HAP-1 (cell line): ENCODE data around the gene ATXN1.
"Not testable (repeated sequence)": the region's sequence is repeated elsewhere in the genome, so short reads cannot be mapped to it uniquely, and the experiment has no call there.

Source experiments
- DNase-seq, 2 experiments: peaks; one replicate each; pipeline ENCODE4 v3.0.0-alpha.2; 2016 to 2020; ENCODE audit warnings: low spot score in 2 of 2
- H3K27me3 ChIP-seq: fragments of 250-450 bp; sonication (Bioruptor Pico); 2 replicates; pipeline ENCODE4 v1.5.1; 2020; ENCODE audit warnings: low read depth, mild to moderate bottlenecking, moderate library complexity
- H3K36me3 ChIP-seq: fragments of 250-450 bp; sonication (Bioruptor Pico); replicated peaks from 2 replicates; pipeline ENCODE4 v1.5.1; 2020; ENCODE audit warnings: mild to moderate bottlenecking
- H3K4me1 ChIP-seq: fragments of 250-450 bp; sonication (Bioruptor Pico); 2 replicates; pipeline ENCODE4 v1.5.1; 2020; ENCODE audit warnings: mild to moderate bottlenecking
- H3K4me3 ChIP-seq: fragments of 250-450 bp; sonication (Bioruptor Pico); 2 replicates; pipeline ENCODE4 v1.5.1; 2020; ENCODE audit warnings: mild to moderate bottlenecking, moderate library complexity
- H3K9me3 ChIP-seq: fragments of 250-450 bp; sonication (Bioruptor Pico); 2 replicates; pipeline ENCODE4 v1.5.1; 2020; ENCODE audit warnings: mild to moderate bottlenecking, moderate library complexity
- in situ Hi-C: fragments of 300-500 bp; cut with MboI; formaldehyde crosslinking; loops from 3 replicates; pipeline ENCODE4 v1.14.3; 2020; ENCODE audit warnings: low sequenced_read_pairs, inconsistent platforms, mixed read lengths

Gene ATXN1

GRCh38 chr6:16637635-16638034 is 123.6 kb downstream of the ATXN1 start:
- Histone ChIP-seq H3K27me3 (no peaks in the 10 kb centered on the region), H3K4me3 (no peak overlapping the region), H3K4me1 (0 out of 2 replicates have a peak, but pooled peaks cover 2% of the 10 kb centered on the region), H3K9me3 (no peaks in the 10 kb centered on the region), H3K36me3 (no peaks in the 10 kb centered on the region)
- no peak for DNase-seq
- in situ Hi-C loops: no loop called here

- no peaks in the 10 kb centered on the region for H3K36me3 ChIP-seq
- H3K27me3 ChIP-seq: no peaks in the 10 kb centered on the region
- H3K9me3 ChIP-seq: no peaks in the 10 kb centered on the region
- no peak for DNase-seq
- 0 out of 2 replicates have a peak, but pooled peaks cover 2% of the 10 kb centered on the region for H3K4me1 ChIP-seq
- no peak overlapping the region for H3K4me3 ChIP-seq
- in situ Hi-C loops: no loop called here
These were observed 125.3 kb downstream of the ATXN1 start for GRCh38 chr6:16635810-16636602.

GRCh38 chr6:16635291-16635809 is 125.9 kb downstream of the ATXN1 start:
- Histone ChIP-seq H3K4me3 (no peak overlapping the region), H3K36me3 (no peaks in the 10 kb centered on the region), H3K4me1 (no peaks in the 10 kb centered on the region), H3K9me3 (no peaks in the 10 kb centered on the region), H3K27me3 (no peaks in the 10 kb centered on the region)
- in situ Hi-C loops: no loop called here
- no peak for DNase-seq

- Histone ChIP-seq H3K4me1 (no peaks in the 10 kb centered on the region), H3K27me3 (no peaks in the 10 kb centered on the region), H3K36me3 (no peaks in the 10 kb centered on the region), H3K9me3 (no peaks in the 10 kb centered on the region), H3K4me3 (no peak overlapping the region)
- no peak for DNase-seq
- in situ Hi-C loops: no loop called here
These were observed 126.4 kb downstream of the ATXN1 start for GRCh38 chr6:16634855-16635254.

GRCh38 chr6:16633961-16634360 is 127.3 kb downstream of the ATXN1 start:
- Histone ChIP-seq H3K4me3 (no peak overlapping the region), H3K27me3 (no peaks in the 10 kb centered on the region), H3K36me3 (no peaks in the 10 kb centered on the region), H3K4me1 (no peaks in the 10 kb centered on the region), H3K9me3 (no peaks in the 10 kb centered on the region)
- in situ Hi-C loops: no loop called here
- peak in 1 of 2 experiments; percentile 7 for DNase-seq

- Histone ChIP-seq H3K9me3 (no peaks in the 10 kb centered on the region), H3K4me3 (no peak overlapping the region)
- in situ Hi-C loops: no loop called here
These were observed 127.8 kb downstream of the ATXN1 start for GRCh38 chr6:16633465-16633864.

GRCh38 chr6:16632101-16632500 is 129.2 kb downstream of the ATXN1 start:
- no peak overlapping the region for H3K4me3 ChIP-seq

More at GRCh38 chr6:16633465-16633864, 127.8 kb downstream of the ATXN1 start:
- Histone ChIP-seq H3K4me1 (no peaks in the 10 kb centered on the region), H3K27me3 (no peaks in the 10 kb centered on the region), H3K36me3 (no peaks in the 10 kb centered on the region)
- DNase-seq: no peak

GRCh38 chr6:16630026-16630643 is 131.1 kb downstream of the ATXN1 start:
- in situ Hi-C loops: no loop called here
- Histone ChIP-seq H3K4me1 (no peaks in the 10 kb centered on the region), H3K4me3 (no peak overlapping the region), H3K36me3 (no peaks in the 10 kb centered on the region), H3K9me3 (no peaks in the 10 kb centered on the region), H3K27me3 (no peaks in the 10 kb centered on the region)
- no peak for DNase-seq

More at GRCh38 chr6:16632101-16632500, 129.2 kb downstream of the ATXN1 start:
- in situ Hi-C loops: no loop called here
- no peaks in the 10 kb centered on the region for H3K4me1 ChIP-seq
- DNase-seq: no peak
- H3K9me3 ChIP-seq: no peaks in the 10 kb centered on the region
- no peaks in the 10 kb centered on the region for H3K36me3 ChIP-seq
- no peaks in the 10 kb centered on the region for H3K27me3 ChIP-seq

GRCh38 chr6:16628580-16628979 is 132.7 kb downstream of the ATXN1 start:
- H3K4me1 ChIP-seq, DNase-seq, H3K4me3 ChIP-seq, H3K9me3 ChIP-seq, H3K36me3 ChIP-seq, H3K27me3 ChIP-seq, in situ Hi-C loops: not testable (repeated sequence)

- in situ Hi-C loops: no loop called here
These were observed 134.6 kb downstream of the ATXN1 start for GRCh38 chr6:16626650-16627049.

GRCh38 chr6:16625291-16626265 is 135.7 kb downstream of the ATXN1 start:
- Histone ChIP-seq H3K27me3 (no peaks in the 10 kb centered on the region), H3K36me3 (no peaks in the 10 kb centered on the region), H3K9me3 (no peaks in the 10 kb centered on the region), H3K4me1 (peaks cover 8% of the 10 kb centered on the region; the same call in 1 of the 2 replicates), H3K4me3 (no peak overlapping the region)
- in situ Hi-C loops: no loop called here
- DNase-seq: no peak

More at GRCh38 chr6:16626650-16627049, 134.6 kb downstream of the ATXN1 start:
- Histone ChIP-seq H3K36me3 (no peaks in the 10 kb centered on the region), H3K4me1 (peaks cover 4% of the 10 kb centered on the region; the same call in 1 of the 2 replicates), H3K9me3 (no peaks in the 10 kb centered on the region), H3K27me3 (no peaks in the 10 kb centered on the region), H3K4me3 (no peak overlapping the region)
- DNase-seq: no peak

GRCh38 chr6:16624636-16625290 is 136.5 kb downstream of the ATXN1 start:
- Histone ChIP-seq H3K4me1 (peaks cover 8% of the 10 kb centered on the region; the same call in 1 of the 2 replicates), H3K36me3 (no peaks in the 10 kb centered on the region), H3K9me3 (no peaks in the 10 kb centered on the region), H3K27me3 (no peaks in the 10 kb centered on the region), H3K4me3 (no peak overlapping the region)
- in situ Hi-C loops: no loop called here
- no peak for DNase-seq

- Histone ChIP-seq H3K36me3 (no peaks in the 10 kb centered on the region), H3K4me1 (peaks cover 8% of the 10 kb centered on the region; the same call in 1 of the 2 replicates), H3K4me3 (no peak overlapping the region), H3K27me3 (no peaks in the 10 kb centered on the region), H3K9me3 (no peaks in the 10 kb centered on the region)
- DNase-seq: no peak
- in situ Hi-C loops: no loop called here
These were observed 137.5 kb downstream of the ATXN1 start for GRCh38 chr6:16623731-16624130.
